OCI-LY7 (cell line): ENCODE data around the gene PACSIN2. TPM values are rescaled to one million over a fixed set of nuclear protein-coding genes. Genes with fewer than 3 reads are reported as not detected.
"Not testable (repeated sequence)": the region's sequence is repeated elsewhere in the genome, so short reads cannot be mapped to it uniquely, and the experiment has no call there.

Experiments
- BruUV-seq: library from RNA; stranded (reverse); fragments of 400-500 nt; replicated peaks from 2 replicates; lab custom pipeline; 2021; lab: Mats Ljungman, UMichigan
- CTCF ChIA-PET: fragments of 300-600 bp; sonication (Branson Sonifier 250); formaldehyde crosslinking; loops from one replicate; lab custom pipeline; 2022; ENCODE audit warnings: antibody characterized with exemption; ENCODE audit not compliant: unreplicated experiment; lab: Charles Lee
- POLR2A ChIA-PET: fragments of 300-600 bp; sonication (Branson Sonifier 250); formaldehyde crosslinking; loops from one replicate; lab custom pipeline; 2022; ENCODE audit warnings: antibody characterized with exemption; lab: Charles Lee
- DNase-seq: peaks from one replicate; pipeline ENCODE4 v3.0.0-alpha.2; 2015; ENCODE audit warnings: low spot score
- H2AFZ ChIP-seq: fragments of 200-600 bp; sonication (generic), shearing (Covaris generic); 2 replicates; pipeline ENCODE4 v1.6.1; 2014; ENCODE audit warnings: mild to moderate bottlenecking, antibody characterized with exemption, low read length, moderate library complexity
- H3K27ac ChIP-seq: fragments of 200-600 bp; sonication (generic); 2 replicates; pipeline ENCODE4 v1.5.1; 2014; ENCODE audit warnings: mixed run types, low read depth, mild to moderate bottlenecking, moderate library complexity, low read length, inconsistent platforms; ENCODE audit not compliant: poor library complexity, severe bottlenecking
- H3K36me3 ChIP-seq: fragments of 200-600 bp; sonication (generic); 2 replicates; pipeline ENCODE4 v1.6.1; 2014; ENCODE audit warnings: mild to moderate bottlenecking, antibody characterized with exemption, low read length, moderate library complexity, mixed read lengths; ENCODE audit not compliant: insufficient read depth
- H3K4me1 ChIP-seq: fragments of 200-600 bp; sonication (generic); 2 replicates; pipeline ENCODE4 v1.5.1; 2014; ENCODE audit warnings: mild to moderate bottlenecking, low read length; ENCODE audit not compliant: insufficient read depth, poor library complexity, severe bottlenecking
- H3K4me2 ChIP-seq: fragments of 200-600 bp; sonication (generic); 2 replicates; pipeline ENCODE4 v1.6.1; 2014; ENCODE audit warnings: mild to moderate bottlenecking, low read length
- H3K4me3 ChIP-seq: fragments of 200-600 bp; sonication (generic); 2 replicates; pipeline ENCODE4 v1.5.1; 2014; ENCODE audit warnings: mild to moderate bottlenecking, low read depth, low read length; ENCODE audit not compliant: poor library complexity, severe bottlenecking
- H3K79me2 ChIP-seq: fragments of 200-600 bp; sonication (generic); 2 replicates; pipeline ENCODE4 v1.6.1; 2016; ENCODE audit warnings: low read depth, mild to moderate bottlenecking, low read length, moderate library complexity, mixed read lengths; ENCODE audit not compliant: insufficient read depth
- H3K9me2 ChIP-seq: fragments of 200-600 bp; sonication (generic); 2 replicates; pipeline ENCODE4 v1.6.1; 2016; ENCODE audit warnings: mild to moderate bottlenecking, low read length, mixed read lengths; ENCODE audit not compliant: insufficient read depth
- H3K9me3 ChIP-seq: fragments of 200-600 bp; sonication (generic); 2 replicates; pipeline ENCODE4 v1.6.1; 2014; ENCODE audit warnings: mild to moderate bottlenecking, mixed run types, low read length, mixed read lengths
- H4K20me1 ChIP-seq: fragments of 200-600 bp; sonication (generic); 2 replicates; pipeline ENCODE4 v1.6.1; 2014; ENCODE audit warnings: mild to moderate bottlenecking, antibody characterized with exemption, low read length, moderate library complexity, mixed read lengths; ENCODE audit not compliant: insufficient read depth
- CTCF ChIP-seq: fragments of 200-600 bp; sonication (generic); conservative IDR thresholded peaks from 2 replicates; pipeline ENCODE4 v1.5.1; 2014; ENCODE audit warnings: mild to moderate bottlenecking, antibody characterized with exemption, low read length, moderate library complexity, mixed read lengths
- EZH2phosphoT487 ChIP-seq: fragments of 200-600 bp; sonication (generic); IDR thresholded peaks from 2 replicates; pipeline ENCODE4 v1.6.1; 2018; ENCODE audit warnings: low read depth, borderline replicate concordance, mild to moderate bottlenecking, mixed run types, antibody characterized with exemption, low read length, moderate library complexity, mixed read lengths
- intact Hi-C: fragments of 100-400 bp; cut with micrococcal nuclease; formaldehyde crosslinking; loops from one replicate; pipeline ENCODE4 v1.10.0; 2022; ENCODE audit not compliant: unreplicated experiment
- total RNA-seq, 2 experiments: library from RNA; depleted of rRNA in 1 of 2; stranded (reverse); fragments of >200 nt in 1 of 2; shearing (Covaris generic) in 1 of 2; gene quantifications; 2 replicates each; pipeline ENCODE4 v1.2.3, GENCODE V29; 2014 to 2022

The PACSIN2 gene
- total RNA-seq, 2 experiments from 2014 or later, result 25.4 to 41.7 TPM

- peaks cover 14% of the 10 kb centered on the region for H3K4me1 ChIP-seq
- no peak for DNase-seq
- H3K36me3 ChIP-seq, result no peaks in the 10 kb centered on the region
- H3K9me3 ChIP-seq, result no peaks in the 10 kb centered on the region
- H2AFZ ChIP-seq, result no peak overlapping the region
- no peaks in the 10 kb centered on the region for H3K9me2 ChIP-seq
- POLR2A ChIA-PET, result no interaction called here
- H3K79me2 ChIP-seq, result peaks cover 17% of the 10 kb centered on the region; the same call in 1 of the 2 replicates
- TF ChIP-seq CTCF (no peak), EZH2phosphoT487 (no peak)
- no TSS peak for BruUV-seq
- H3K27ac ChIP-seq, result no peak overlapping the region
- H3K4me2 ChIP-seq, result no peak overlapping the region
- no peak overlapping the region for H3K4me3 ChIP-seq
- intact Hi-C loops, result no loop called here
- H4K20me1 ChIP-seq, result no peaks in the 10 kb centered on the region
- CTCF ChIA-PET, result no interaction called here
Observed at GRCh38 chr22:43017525-43018460, 2.8 kb upstream of the PACSIN2 start.

GRCh38 chr22:43016150-43016549, 1.2 kb upstream of the PACSIN2 start:
- intact Hi-C loops, H3K9me3 ChIP-seq, H3K27ac ChIP-seq, BruUV-seq, CTCF ChIA-PET, DNase-seq, POLR2A ChIA-PET, H3K36me3 ChIP-seq, H3K4me3 ChIP-seq, H3K9me2 ChIP-seq, H4K20me1 ChIP-seq: not testable (repeated sequence)
- H3K4me1 ChIP-seq, result peaks cover 14% of the 10 kb centered on the region
- peak overlapping the region; percentile 86 for H3K4me2 ChIP-seq
- H3K79me2 ChIP-seq, result peaks cover 28% of the 10 kb centered on the region
- H2AFZ ChIP-seq, result peak overlapping the region; percentile 73; the same call in 1 of the 2 replicates

GRCh38 chr22:43015677-43016042, 711 bp upstream of the PACSIN2 start:
- intact Hi-C loops, result no loop called here
- peak overlapping the region; percentile 73 for H2AFZ ChIP-seq
- TF ChIP-seq EZH2phosphoT487 (no peak), CTCF (no peak)
- no peaks in the 10 kb centered on the region for H3K9me2 ChIP-seq
- ChIA-PET POLR2A (interaction anchor here (0.6 to 1.0 kb wide), 4 partner anchors 14 to 148 kb away, joined by 3 to 4 read pairs (median 4); no protein-coding TSS in a partner anchor), CTCF (interaction anchor here (0.6 kb wide), 1 partner anchor 287 kb away, joined by 3 read pairs; no protein-coding TSS in a partner anchor)
- no peaks in the 10 kb centered on the region for H3K9me3 ChIP-seq
- H3K27ac ChIP-seq, result no peak overlapping the region
- H4K20me1 ChIP-seq, result no peaks in the 10 kb centered on the region
- peak overlapping the region; percentile 94 for H3K4me3 ChIP-seq
- H3K36me3 ChIP-seq, result no peaks in the 10 kb centered on the region
- peak overlapping the region; percentile 86 for H3K4me2 ChIP-seq
- BruUV-seq, result no TSS peak
- DNase-seq, result no peak
- H3K4me1 ChIP-seq, result peaks cover 14% of the 10 kb centered on the region
- H3K79me2 ChIP-seq, result peaks cover 33% of the 10 kb centered on the region
